HEK293 (cell line): ENCODE results near the gene IGFBP4.

Experiments used
- CTCF ChIA-PET: fragments of 350-600 bp; formaldehyde crosslinking; extraction: SDS; loops from one replicate; lab custom pipeline; 2021; ENCODE audit warnings: antibody characterized with exemption; lab: Yijun Ruan, JAX
- POLR2A ChIA-PET: fragments of 300-600 bp; formaldehyde crosslinking; extraction: SDS; loops from one replicate; lab custom pipeline; 2020; ENCODE audit warnings: antibody characterized with exemption, inconsistent platforms; lab: Yijun Ruan, JAX
- H3K27ac ChIP-seq: fragments of 200-500 bp; sonication (Bioruptor generic); 2 replicates; pipeline ENCODE4 v1.5.1; 2014; ENCODE audit warnings: low read depth, low read length, control low read depth, inconsistent platforms; ENCODE audit errors: extremely low read depth
- H3K36me3 ChIP-seq, 2 experiments: fragments of 200-500 bp in 1 of 2; sonication (Bioruptor generic) in 1 of 2; 1 replicate in 1 of 2; 2 replicates in 1 of 2; pipeline ENCODE4 v1.5.1; 2014 to 2017; ENCODE audit warnings: inconsistent platforms in 2 of 2, low read length in 2 of 2; ENCODE audit not compliant: control insufficient read depth in 2 of 2, insufficient read depth in 1 of 2
- H3K4me1 ChIP-seq: fragments of 200-500 bp; sonication (Bioruptor generic); 2 replicates; pipeline ENCODE4 v1.5.1; 2014; ENCODE audit warnings: mild to moderate bottlenecking, low read length, inconsistent platforms; ENCODE audit not compliant: control insufficient read depth, insufficient read depth
- H3K4me3 ChIP-seq: 2 replicates; pipeline ENCODE4 v1.5.1; 2011; ENCODE audit warnings: low read depth, mild to moderate bottlenecking, control low read depth, low read length, moderate library complexity
- H3K9me3 ChIP-seq: fragments of 200-500 bp; sonication (Bioruptor generic); 2 replicates; pipeline ENCODE4 v1.5.1; 2014; ENCODE audit warnings: low read depth, low read length, inconsistent platforms; ENCODE audit not compliant: control insufficient read depth, insufficient read depth
- FEZF1 ChIP-seq: fragments of 450-650 bp; formaldehyde crosslinking; IDR thresholded peaks from 2 replicates; pipeline ENCODE4 v1.5.1; 2016; ENCODE audit warnings: missing biosample characterization, missing genetic modification characterization
- ZBTB48 ChIP-seq: fragments of 450-650 bp; formaldehyde crosslinking; IDR thresholded peaks from 2 replicates; pipeline ENCODE4 v1.5.1; 2016; ENCODE audit warnings: missing biosample characterization, missing genetic modification characterization
- ZFP41 ChIP-seq: fragments of 450-650 bp; formaldehyde crosslinking; IDR thresholded peaks from 2 replicates; pipeline ENCODE4 v1.5.1; 2016; ENCODE audit warnings: missing biosample characterization, missing genetic modification characterization, borderline replicate concordance
- ZNF155 ChIP-seq: fragments of 450-650 bp; formaldehyde crosslinking; IDR thresholded peaks from 2 replicates; pipeline ENCODE4 v1.5.1; 2016; ENCODE audit warnings: missing biosample characterization, missing genetic modification characterization
- ZNF19 ChIP-seq: fragments of 450-650 bp; formaldehyde crosslinking; IDR thresholded peaks from 2 replicates; pipeline ENCODE4; 2016; ENCODE audit warnings: missing biosample characterization, missing genetic modification characterization, low read depth
- ZNF266 ChIP-seq: fragments of 450-650 bp; formaldehyde crosslinking; IDR thresholded peaks from 2 replicates; pipeline ENCODE4 v1.5.1; 2016; ENCODE audit warnings: missing biosample characterization, missing genetic modification characterization, low read depth
- ZNF341 ChIP-seq: fragments of 450-650 bp; formaldehyde crosslinking; IDR thresholded peaks from 2 replicates; pipeline ENCODE4; 2016; ENCODE audit warnings: low read depth, missing biosample characterization, missing genetic modification characterization
- ZNF473 ChIP-seq: fragments of 450-650 bp; formaldehyde crosslinking; IDR thresholded peaks from 2 replicates; pipeline ENCODE4 v1.5.1; 2017; ENCODE audit warnings: missing biosample characterization, missing genetic modification characterization
- ZNF558 ChIP-seq: fragments of 450-650 bp; formaldehyde crosslinking; IDR thresholded peaks from 2 replicates; pipeline ENCODE4 v1.5.1; 2016; ENCODE audit warnings: missing biosample characterization, missing genetic modification characterization
- ZNF560 ChIP-seq: fragments of 450-650 bp; formaldehyde crosslinking; IDR thresholded peaks from 2 replicates; pipeline ENCODE4 v1.5.1; 2017; ENCODE audit warnings: missing biosample characterization, missing genetic modification characterization, borderline replicate concordance
- ZNF600 ChIP-seq: fragments of 450-650 bp; formaldehyde crosslinking; IDR thresholded peaks from 2 replicates; pipeline ENCODE4 v1.5.1; 2016; ENCODE audit warnings: missing biosample characterization, missing genetic modification characterization
- ZNF660 ChIP-seq: fragments of 450-650 bp; IDR thresholded peaks from 2 replicates; pipeline ENCODE4 v1.5.1; 2018; ENCODE audit warnings: missing biosample characterization, mild to moderate bottlenecking, missing genetic modification characterization
- ZNF777 ChIP-seq: fragments of 450-650 bp; formaldehyde crosslinking; IDR thresholded peaks from 2 replicates; pipeline ENCODE4 v1.5.1; 2017; ENCODE audit warnings: missing biosample characterization, missing genetic modification characterization, borderline replicate concordance
- TF ChIP-seq, protein P1 (sequence below): fragments of 450-650 bp; formaldehyde crosslinking; IDR thresholded peaks from 2 replicates; pipeline ENCODE4 v1.5.1; 2016; ENCODE audit warnings: missing biosample characterization, missing genetic modification characterization, low read depth
- TF ChIP-seq, protein P2 (sequence below): fragments of 450-650 bp; formaldehyde crosslinking; IDR thresholded peaks from 2 replicates; pipeline ENCODE4 v1.5.1; 2016; ENCODE audit warnings: missing biosample characterization, missing genetic modification characterization
- TF ChIP-seq, protein P3 (sequence below): IDR thresholded peaks from 2 replicates; pipeline ENCODE4 v1.6.1; 2011; ENCODE audit warnings: mild to moderate bottlenecking, low read depth, low read length, borderline replicate concordance
- TF ChIP-seq, protein P4 (sequence below): fragments of 450-650 bp; formaldehyde crosslinking; IDR thresholded peaks from 2 replicates; pipeline ENCODE4 v1.5.1; 2016; ENCODE audit warnings: missing biosample characterization, missing genetic modification characterization
- TF ChIP-seq, protein P5 (sequence below): fragments of 450-650 bp; formaldehyde crosslinking; IDR thresholded peaks from 2 replicates; pipeline ENCODE4 v1.5.1; 2016; ENCODE audit warnings: missing biosample characterization, missing genetic modification characterization
- TF ChIP-seq, protein P6 (sequence below): fragments of 450-650 bp; formaldehyde crosslinking; IDR thresholded peaks from 2 replicates; pipeline ENCODE4 v1.5.1; 2016; ENCODE audit warnings: missing biosample characterization, missing genetic modification characterization
- TF ChIP-seq, protein P7 (sequence below): fragments of 450-650 bp; formaldehyde crosslinking; IDR thresholded peaks from 2 replicates; pipeline ENCODE4 v1.5.0; 2017; ENCODE audit warnings: missing biosample characterization, missing genetic modification characterization, borderline replicate concordance

IGFBP4 gene

DNA sequence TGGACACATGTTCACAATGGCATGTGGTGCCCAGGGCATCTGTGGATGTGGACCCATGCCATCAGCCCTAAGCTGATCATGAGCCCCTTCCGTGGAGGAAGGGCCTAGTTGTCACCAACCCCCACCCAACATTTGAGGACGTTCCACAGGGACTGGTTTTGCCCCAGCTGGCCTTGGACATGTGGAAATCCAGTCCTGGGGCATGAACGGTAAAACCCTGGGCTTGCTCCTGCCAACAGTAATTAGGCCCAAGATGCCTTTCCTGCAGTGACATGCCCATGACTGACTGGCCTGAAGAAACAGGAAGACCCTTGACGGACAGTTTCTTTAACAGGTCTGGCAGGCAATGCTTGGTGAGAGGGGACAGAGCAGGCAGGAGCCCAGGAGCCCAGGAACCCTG lies 50.4 kb downstream of the IGFBP4 start:
- no peaks in the 10 kb centered on the region for H3K9me3 ChIP-seq
- TF ChIP-seq ZNF266 (no peak), ZNF600 (tag by site-specific recombination) (no peak), ZNF473 (tag by site-specific recombination) (no peak), FEZF1 (tag by site-specific recombination) (no peak), ZNF660 (tag by site-specific recombination) (no peak), ZBTB48 (tag by site-specific recombination) (no peak), ZNF341 (tag by site-specific recombination) (no peak), ZNF19 (tag by site-specific recombination) (no peak), ZNF560 (no peak), ZNF155 (tag by site-specific recombination) (no peak), ZNF777 (tag by site-specific recombination) (no peak), ZNF558 (no peak), ZFP41 (tag by site-specific recombination) (no peak)
- TF ChIP-seq, protein P1, sequence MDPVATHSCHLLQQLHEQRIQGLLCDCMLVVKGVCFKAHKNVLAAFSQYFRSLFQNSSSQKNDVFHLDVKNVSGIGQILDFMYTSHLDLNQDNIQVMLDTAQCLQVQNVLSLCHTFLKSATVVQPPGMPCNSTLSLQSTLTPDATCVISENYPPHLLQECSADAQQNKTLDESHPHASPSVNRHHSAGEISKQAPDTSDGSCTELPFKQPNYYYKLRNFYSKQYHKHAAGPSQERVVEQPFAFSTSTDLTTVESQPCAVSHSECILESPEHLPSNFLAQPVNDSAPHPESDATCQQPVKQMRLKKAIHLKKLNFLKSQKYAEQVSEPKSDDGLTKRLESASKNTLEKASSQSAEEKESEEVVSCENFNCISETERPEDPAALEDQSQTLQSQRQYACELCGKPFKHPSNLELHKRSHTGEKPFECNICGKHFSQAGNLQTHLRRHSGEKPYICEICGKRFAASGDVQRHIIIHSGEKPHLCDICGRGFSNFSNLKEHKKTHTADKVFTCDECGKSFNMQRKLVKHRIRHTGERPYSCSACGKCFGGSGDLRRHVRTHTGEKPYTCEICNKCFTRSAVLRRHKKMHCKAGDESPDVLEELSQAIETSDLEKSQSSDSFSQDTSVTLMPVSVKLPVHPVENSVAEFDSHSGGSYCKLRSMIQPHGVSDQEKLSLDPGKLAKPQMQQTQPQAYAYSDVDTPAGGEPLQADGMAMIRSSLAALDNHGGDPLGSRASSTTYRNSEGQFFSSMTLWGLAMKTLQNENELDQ (tag by site-specific recombination), result no peak
- TF ChIP-seq, protein P2, sequence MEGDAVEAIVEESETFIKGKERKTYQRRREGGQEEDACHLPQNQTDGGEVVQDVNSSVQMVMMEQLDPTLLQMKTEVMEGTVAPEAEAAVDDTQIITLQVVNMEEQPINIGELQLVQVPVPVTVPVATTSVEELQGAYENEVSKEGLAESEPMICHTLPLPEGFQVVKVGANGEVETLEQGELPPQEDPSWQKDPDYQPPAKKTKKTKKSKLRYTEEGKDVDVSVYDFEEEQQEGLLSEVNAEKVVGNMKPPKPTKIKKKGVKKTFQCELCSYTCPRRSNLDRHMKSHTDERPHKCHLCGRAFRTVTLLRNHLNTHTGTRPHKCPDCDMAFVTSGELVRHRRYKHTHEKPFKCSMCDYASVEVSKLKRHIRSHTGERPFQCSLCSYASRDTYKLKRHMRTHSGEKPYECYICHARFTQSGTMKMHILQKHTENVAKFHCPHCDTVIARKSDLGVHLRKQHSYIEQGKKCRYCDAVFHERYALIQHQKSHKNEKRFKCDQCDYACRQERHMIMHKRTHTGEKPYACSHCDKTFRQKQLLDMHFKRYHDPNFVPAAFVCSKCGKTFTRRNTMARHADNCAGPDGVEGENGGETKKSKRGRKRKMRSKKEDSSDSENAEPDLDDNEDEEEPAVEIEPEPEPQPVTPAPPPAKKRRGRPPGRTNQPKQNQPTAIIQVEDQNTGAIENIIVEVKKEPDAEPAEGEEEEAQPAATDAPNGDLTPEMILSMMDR (tag by site-specific recombination), result no peak
- TF ChIP-seq, protein P3, sequence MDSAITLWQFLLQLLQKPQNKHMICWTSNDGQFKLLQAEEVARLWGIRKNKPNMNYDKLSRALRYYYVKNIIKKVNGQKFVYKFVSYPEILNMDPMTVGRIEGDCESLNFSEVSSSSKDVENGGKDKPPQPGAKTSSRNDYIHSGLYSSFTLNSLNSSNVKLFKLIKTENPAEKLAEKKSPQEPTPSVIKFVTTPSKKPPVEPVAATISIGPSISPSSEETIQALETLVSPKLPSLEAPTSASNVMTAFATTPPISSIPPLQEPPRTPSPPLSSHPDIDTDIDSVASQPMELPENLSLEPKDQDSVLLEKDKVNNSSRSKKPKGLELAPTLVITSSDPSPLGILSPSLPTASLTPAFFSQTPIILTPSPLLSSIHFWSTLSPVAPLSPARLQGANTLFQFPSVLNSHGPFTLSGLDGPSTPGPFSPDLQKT, result no peak
- TF ChIP-seq, protein P4, sequence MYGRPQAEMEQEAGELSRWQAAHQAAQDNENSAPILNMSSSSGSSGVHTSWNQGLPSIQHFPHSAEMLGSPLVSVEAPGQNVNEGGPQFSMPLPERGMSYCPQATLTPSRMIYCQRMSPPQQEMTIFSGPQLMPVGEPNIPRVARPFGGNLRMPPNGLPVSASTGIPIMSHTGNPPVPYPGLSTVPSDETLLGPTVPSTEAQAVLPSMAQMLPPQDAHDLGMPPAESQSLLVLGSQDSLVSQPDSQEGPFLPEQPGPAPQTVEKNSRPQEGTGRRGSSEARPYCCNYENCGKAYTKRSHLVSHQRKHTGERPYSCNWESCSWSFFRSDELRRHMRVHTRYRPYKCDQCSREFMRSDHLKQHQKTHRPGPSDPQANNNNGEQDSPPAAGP (tag by site-specific recombination), result no peak
- TF ChIP-seq, protein P5, sequence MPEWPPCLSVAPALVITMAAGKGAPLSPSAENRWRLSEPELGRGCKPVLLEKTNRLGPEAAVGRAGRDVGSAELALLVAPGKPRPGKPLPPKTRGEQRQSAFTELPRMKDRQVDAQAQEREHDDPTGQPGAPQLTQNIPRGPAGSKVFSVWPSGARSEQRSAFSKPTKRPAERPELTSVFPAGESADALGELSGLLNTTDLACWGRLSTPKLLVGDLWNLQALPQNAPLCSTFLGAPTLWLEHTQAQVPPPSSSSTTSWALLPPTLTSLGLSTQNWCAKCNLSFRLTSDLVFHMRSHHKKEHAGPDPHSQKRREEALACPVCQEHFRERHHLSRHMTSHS, result no peak
- TF ChIP-seq, protein P6, sequence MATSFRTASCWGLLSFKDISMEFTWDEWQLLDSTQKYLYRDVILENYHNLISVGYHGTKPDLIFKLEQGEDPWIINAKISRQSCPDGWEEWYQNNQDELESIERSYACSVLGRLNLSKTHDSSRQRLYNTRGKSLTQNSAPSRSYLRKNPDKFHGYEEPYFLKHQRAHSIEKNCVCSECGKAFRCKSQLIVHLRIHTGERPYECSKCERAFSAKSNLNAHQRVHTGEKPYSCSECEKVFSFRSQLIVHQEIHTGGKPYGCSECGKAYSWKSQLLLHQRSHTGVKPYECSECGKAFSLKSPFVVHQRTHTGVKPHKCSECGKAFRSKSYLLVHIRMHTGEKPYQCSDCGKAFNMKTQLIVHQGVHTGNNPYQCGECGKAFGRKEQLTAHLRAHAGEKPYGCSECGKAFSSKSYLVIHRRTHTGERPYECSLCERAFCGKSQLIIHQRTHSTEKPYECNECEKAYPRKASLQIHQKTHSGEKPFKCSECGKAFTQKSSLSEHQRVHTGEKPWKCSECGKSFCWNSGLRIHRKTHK (tag by site-specific recombination), result no peak
- TF ChIP-seq, protein P7, sequence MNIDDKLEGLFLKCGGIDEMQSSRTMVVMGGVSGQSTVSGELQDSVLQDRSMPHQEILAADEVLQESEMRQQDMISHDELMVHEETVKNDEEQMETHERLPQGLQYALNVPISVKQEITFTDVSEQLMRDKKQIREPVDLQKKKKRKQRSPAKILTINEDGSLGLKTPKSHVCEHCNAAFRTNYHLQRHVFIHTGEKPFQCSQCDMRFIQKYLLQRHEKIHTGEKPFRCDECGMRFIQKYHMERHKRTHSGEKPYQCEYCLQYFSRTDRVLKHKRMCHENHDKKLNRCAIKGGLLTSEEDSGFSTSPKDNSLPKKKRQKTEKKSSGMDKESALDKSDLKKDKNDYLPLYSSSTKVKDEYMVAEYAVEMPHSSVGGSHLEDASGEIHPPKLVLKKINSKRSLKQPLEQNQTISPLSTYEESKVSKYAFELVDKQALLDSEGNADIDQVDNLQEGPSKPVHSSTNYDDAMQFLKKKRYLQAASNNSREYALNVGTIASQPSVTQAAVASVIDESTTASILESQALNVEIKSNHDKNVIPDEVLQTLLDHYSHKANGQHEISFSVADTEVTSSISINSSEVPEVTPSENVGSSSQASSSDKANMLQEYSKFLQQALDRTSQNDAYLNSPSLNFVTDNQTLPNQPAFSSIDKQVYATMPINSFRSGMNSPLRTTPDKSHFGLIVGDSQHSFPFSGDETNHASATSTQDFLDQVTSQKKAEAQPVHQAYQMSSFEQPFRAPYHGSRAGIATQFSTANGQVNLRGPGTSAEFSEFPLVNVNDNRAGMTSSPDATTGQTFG (tag by site-specific recombination), result no peak
- ChIA-PET POLR2A (interaction anchor here (1.1 kb wide), 1 partner anchor 17 kb away, joined by 6 read pairs; no protein-coding TSS in a partner anchor), CTCF (interaction anchor here (0.5 to 1.3 kb wide), 6 partner anchors 8 to 78 kb away, joined by 3 to 4 read pairs (median 4); no protein-coding TSS in a partner anchor)
- H3K36me3 ChIP-seq, result no peaks in the 10 kb centered on the region
- peaks cover 8% of the 10 kb centered on the region for H3K4me1 ChIP-seq
- no peak overlapping the region for H3K4me3 ChIP-seq
- H3K27ac ChIP-seq, result no peak overlapping the region
